ENCODE results near the gene TSEN2. TPM values are rescaled to one million over a fixed set of nuclear protein-coding genes. Genes with fewer than 3 reads are reported as not detected.

TSEN2 gene
- total and polyA plus RNA-seq, 7 donors, result 12.5 to 30.9 (median 15.0) TPM

GRCh38 chr3:12515631-12516030 lies 31.4 kb downstream of the TSEN2 start:
- Histone ChIP-seq H3K27me3 (ENCODE audit: insufficient read depth in 3 of 3, low read length in 2 of 3) (no peaks in the 10 kb centered on the region), H3K27ac (no peak overlapping the region), H3K9me3 (no peaks in the 10 kb centered on the region), H3K4me1 (peaks cover 13% of the 10 kb centered on the region), H3K4me3 (no peak overlapping the region), H3K36me3 (ENCODE audit: insufficient read depth in 1 of 2, low read depth in 1 of 2) (peaks cover 0 to 26% of the 10 kb centered on the region in 2 donors)
- intact Hi-C loops (cut with DNase I), result no loop called here
- TF ChIP-seq CTCF (IDR thresholded peaks at IDR 0.05), result no peak
- no peak for DNase-seq
- ATAC-seq, result no peak

DNA sequence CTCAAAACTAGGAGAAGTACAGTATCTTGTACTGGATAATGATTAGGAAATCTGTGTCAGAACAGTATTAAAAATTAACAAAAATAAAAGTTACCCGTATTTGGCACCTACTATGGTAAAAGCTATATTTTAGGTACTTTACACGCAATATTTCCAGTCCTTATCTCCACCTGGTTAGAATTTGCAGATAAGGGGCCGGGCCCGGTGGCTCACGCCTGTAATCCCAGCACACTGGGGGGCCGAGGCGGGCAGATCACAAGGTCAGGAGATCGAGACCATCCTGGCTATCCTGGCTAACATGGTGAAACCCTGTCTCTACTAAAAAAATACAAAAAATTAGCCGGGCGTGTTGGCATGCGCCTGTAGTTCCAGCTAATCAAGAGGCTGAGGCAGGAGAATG lies 32.6 kb downstream of the TSEN2 start:
- no peak for TF ChIP-seq CTCF (IDR thresholded peaks at IDR 0.05)
- H3K27ac ChIP-seq, result no peak overlapping the region
- peaks cover 0 to 33% of the 10 kb centered on the region in 2 donors for H3K36me3 ChIP-seq (ENCODE audit: insufficient read depth in 1 of 2, low read depth in 1 of 2)
- no peaks in the 10 kb centered on the region for H3K9me3 ChIP-seq
- DNase-seq, result no peak
- H3K4me3 ChIP-seq, result no peak overlapping the region
- H3K27me3 ChIP-seq (ENCODE audit: insufficient read depth in 3 of 3, low read length in 2 of 3), result no peaks in the 10 kb centered on the region
- intact Hi-C loops (cut with DNase I), result no loop called here
- 96 to 97% (median 96%) methylated on average over 11 of the region's 11 CpGs for WGBS, 3 donors
- H3K4me1 ChIP-seq, result peaks cover 13% of the 10 kb centered on the region
- ATAC-seq, result no peak

- TF ChIP-seq CTCF (IDR thresholded peaks at IDR 0.05), result no peak
- Histone ChIP-seq H3K36me3 (ENCODE audit: insufficient read depth in 1 of 2, low read depth in 1 of 2) (peaks cover 0 to 26% of the 10 kb centered on the region in 2 donors), H3K4me3 (no peak overlapping the region), H3K9me3 (no peaks in the 10 kb centered on the region), H3K4me1 (peaks cover 22% of the 10 kb centered on the region), H3K27me3 (ENCODE audit: insufficient read depth in 3 of 3, low read length in 2 of 3) (no peaks in the 10 kb centered on the region), H3K27ac (no peak overlapping the region)
- WGBS, 3 donors, result 73 to 94% (median 91%) methylated on average over 6 of the region's 6 CpGs
- ATAC-seq, result no peak
- no peak for DNase-seq
- intact Hi-C loops (cut with DNase I), result no loop called here
These were observed 34.2 kb downstream of the TSEN2 start for GRCh38 chr3:12518261-12519028.

DNA sequence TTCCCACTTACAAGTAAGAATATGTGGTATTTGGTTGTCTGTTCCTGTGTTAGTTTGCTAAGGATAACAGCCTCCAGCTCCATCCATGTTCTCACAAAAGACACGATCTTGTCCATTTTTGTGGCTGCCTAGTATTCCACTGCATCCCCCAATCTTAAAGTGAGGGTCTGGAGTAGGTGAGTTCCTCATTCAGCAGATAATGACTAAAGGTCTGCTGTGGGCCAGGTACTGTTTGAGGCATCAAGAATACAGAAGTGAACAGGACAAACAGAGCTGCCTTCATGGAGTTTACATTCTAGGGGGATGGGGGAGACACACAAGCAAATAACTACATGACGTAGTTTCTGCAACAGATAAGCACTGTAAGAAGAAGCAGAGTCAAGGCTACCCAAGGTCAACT lies 36.7 kb downstream of the TSEN2 start:
- 91 to 98% (median 96%) methylated on average over 2 of the region's 2 CpGs for WGBS, 3 donors

More for the DNA sequence above, 36.7 kb downstream of the TSEN2 start:
- ATAC-seq (no peak), DNase-seq (no peak)
- TF ChIP-seq CTCF (IDR thresholded peaks at IDR 0.05), result no peak
- Histone ChIP-seq H3K4me1 (peaks cover 10% of the 10 kb centered on the region), H3K27me3 (ENCODE audit: insufficient read depth in 3 of 3, low read length in 2 of 3) (no peaks in the 10 kb centered on the region), H3K4me3 (no peak overlapping the region), H3K36me3 (ENCODE audit: insufficient read depth in 1 of 2, low read depth in 1 of 2) (peaks cover 1 to 26% of the 10 kb centered on the region in 2 donors), H3K9me3 (no peaks in the 10 kb centered on the region), H3K27ac (no peak overlapping the region)
- intact Hi-C loops (cut with DNase I), result no loop called here
